GM19324 (cell line): ENCODE results near the gene AGK.
A peak's percentile ranks its signal among the peaks of the same experiment; 100 is the strongest.
"Not testable (repeated sequence)": the region's sequence is repeated elsewhere in the genome, so short reads cannot be mapped to it uniquely, and the experiment has no call there.

Source experiments
- ATAC-seq: cut with Tn5 transposase; IDR thresholded peaks from one replicate; pipeline ENCODE4 v1.9.1; 2021; ENCODE audit warnings: mild to moderate bottlenecking, moderate library complexity; ENCODE audit not compliant: unreplicated experiment, low FRiP score

AGK gene

DNA sequence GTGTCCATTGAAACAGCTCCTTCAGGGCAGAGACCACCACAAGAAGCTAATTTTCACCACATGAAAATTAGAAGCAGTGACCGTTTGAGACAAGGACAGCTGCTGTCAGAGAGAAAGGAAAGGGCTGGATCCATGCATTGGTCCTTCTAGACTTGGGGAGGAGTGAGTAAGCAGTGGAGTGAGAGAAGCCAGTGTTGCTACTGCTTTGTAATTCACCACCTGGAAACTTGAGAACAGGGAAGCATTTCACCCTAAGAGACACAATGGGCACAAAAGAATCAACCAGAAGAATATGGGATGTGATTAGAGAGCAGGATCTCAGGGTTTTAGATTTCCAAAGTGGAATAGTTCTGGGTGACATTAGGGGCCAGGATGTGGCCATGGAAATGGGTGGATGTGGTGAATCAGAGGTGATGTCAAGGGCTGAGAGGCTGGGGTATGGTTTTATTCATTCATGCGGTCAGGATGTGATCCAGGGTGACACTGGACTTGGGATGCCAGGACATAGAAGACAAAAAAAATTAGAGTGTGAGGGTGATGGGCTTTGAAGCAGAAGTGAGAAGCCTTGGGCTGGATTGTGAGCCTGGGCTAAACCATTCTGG is 89.1 kb downstream of the AGK start:
- no peak for ATAC-seq

- no peak for ATAC-seq
Measured at GRCh38 chr7:141641876-141642275, 90.7 kb downstream of the AGK start.

DNA sequence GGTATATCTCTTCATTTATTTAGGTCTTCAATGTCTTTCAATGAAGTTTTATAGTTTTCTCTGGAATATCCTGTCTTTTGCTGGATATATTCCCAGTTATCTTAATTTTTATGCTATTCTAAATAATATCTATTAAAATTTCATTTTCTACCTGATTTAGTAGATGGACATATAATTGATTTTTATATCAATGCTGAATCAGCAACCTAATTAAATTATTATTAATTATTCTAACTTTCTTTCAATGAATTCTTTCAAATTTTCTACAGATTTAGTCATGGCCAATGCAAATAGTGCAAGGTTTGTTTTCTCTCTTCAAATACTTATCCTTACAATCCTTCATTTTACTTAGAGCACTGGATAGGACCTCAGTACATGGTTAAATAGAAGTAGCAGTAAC is 94.0 kb downstream of the AGK start:
- no peak for ATAC-seq

GRCh38 chr7:141646826-141647480 is 95.7 kb downstream of the AGK start:
- ATAC-seq = no peak

DNA sequence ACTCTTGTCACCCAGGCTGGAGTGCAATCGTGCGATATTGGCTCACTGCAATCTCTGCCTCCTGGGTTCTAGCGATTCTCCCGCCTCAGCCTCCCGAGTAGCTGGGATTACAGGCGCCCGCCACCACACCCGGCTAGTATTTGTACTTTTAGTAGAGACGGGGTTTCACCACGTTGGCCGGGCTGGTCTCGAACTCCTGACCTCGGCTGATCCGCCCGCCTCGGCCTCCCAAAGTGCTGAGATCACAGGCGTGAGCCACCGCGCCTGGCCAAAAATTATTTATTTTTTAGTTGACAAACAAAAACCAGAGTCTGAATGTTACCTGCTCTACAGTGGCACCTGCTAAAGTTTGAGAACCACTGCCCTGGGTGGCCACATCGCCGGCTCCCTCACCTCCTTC is 96.5 kb downstream of the AGK start:
- not testable (repeated sequence) for ATAC-seq

DNA sequence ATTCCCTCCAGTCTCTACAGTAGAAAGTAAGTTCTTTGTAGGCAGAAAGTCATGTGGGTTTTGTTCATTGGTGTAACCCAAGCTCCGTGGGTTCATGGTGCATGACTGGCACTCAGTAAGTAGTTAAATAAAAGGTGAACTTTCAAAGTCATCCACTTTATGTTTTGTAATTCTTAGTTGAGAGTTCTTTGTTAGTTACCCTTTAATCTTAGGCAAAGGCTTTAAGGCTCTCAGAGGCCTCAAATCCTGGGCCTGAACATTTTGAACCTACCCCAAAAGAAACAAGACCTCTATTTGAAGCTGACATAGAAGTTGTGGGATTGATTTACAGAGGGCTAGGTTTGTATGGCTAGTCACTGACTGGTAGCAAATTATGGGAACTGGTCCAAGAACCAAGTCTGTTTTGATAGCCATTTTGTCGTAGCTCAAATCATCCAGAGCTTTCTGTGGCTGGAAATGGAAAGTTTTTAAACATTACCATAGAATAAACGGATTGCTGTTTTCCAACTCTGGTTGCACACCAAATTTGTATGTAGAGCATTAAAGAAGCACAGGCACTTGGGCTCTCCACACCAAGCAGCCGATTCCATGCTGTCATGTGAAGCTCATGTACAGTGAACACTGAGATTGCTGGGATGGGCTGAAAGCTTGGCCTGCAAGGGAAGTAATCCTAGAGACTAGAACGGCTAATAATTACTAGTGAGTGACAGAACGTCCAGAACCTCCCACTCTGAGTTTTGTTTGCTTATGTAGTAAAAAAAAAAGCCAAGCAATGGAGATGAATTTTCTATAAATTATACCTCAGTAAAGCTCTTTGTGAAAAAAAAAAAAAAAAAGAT is 97.3 kb downstream of the AGK start:
- ATAC-seq = no peak

DNA sequence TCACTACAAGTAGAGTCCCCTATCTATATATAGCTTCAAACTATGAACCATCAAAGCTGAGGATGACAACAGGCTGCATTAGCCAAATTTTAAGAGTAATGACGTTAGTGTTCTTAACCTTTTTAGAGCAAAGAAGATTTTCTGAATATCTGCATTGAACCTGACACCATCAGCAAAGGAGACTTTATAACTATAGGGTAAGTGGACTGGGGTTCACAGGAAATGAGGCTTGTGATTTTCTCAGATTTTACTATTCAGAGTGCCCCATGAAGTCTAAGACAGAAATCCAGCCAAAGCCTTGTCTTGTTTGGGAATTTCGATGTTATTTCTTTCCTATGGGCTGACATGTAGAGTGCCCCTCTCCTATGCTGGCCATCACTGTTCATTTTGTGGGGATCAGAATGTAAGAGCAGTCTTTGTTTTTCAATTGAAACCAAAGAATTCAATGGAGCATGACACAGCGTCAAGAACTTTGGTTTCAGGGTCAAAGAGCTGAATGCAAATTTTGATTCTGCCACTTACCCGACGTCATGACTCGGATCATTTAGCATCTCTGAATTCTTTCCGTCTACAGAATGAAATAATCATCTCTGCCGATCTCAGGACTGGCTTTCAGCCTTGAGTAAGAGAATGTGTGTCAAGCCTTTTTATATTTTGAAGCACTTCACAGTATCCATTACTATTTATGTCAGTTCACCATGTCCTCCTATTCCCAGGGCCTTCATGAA is 98.1 kb downstream of the AGK start:
- ATAC-seq = peak; percentile 77

GRCh38 chr7:141649865-141650634 is 98.8 kb downstream of the AGK start:
- ATAC-seq = peak; percentile 77

- ATAC-seq = no peak
Measured at GRCh38 chr7:141651417-141651816, 100.2 kb downstream of the AGK start.

GRCh38 chr7:141652691-141653090 is 101.5 kb downstream of the AGK start:
- ATAC-seq = no peak

GRCh38 chr7:141654551-141654950 is 103.3 kb downstream of the AGK start:
- ATAC-seq = no peak

GRCh38 chr7:141659501-141659900 is 108.3 kb downstream of the AGK start:
- no peak for ATAC-seq

- no peak for ATAC-seq
Measured at GRCh38 chr7:141660259-141660658, 109.0 kb downstream of the AGK start.

DNA sequence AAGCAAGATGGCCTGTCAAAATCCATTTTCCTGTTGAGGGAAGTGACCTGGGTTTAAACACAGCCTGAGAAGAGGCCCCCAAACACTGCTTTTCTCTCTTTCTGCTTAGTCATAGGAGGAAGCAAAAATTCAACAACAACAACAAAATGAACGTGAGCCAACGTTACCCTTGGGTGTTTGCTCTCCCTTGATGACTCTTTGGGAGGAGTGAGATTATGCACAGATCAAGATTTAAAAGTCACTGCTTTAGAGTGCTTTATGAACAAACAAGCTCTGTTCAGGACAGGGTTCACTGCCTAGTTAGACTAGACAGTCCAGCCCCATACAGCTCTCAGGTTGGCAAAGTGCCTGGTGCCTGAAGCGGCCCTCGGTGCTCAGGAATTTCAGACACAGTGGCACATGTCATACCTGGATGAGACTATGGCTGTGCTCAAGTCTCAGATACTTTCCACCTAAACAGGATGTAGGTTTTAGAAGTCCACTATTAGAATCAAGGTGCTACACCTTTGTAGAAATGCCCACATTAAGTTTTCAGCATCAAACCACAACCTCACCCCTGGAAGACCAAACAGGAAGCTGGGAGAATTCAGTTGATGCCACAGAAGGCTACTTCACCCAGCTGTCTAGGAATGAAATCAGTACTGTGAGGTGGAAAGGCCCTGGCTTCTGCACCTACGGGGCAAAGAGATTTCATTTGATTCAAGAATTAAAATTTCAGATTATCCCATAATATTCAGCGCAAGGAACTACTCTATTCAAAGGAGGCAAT is 112.1 kb downstream of the AGK start:
- no peak for ATAC-seq

GRCh38 chr7:141664450-141664849 is 113.2 kb downstream of the AGK start:
- no peak for ATAC-seq

GRCh38 chr7:141665208-141666035 is 114.2 kb downstream of the AGK start:
- ATAC-seq = no peak

- ATAC-seq = no peak
Measured at GRCh38 chr7:141666071-141666470, 114.9 kb downstream of the AGK start.

- ATAC-seq = no peak
Measured at GRCh38 chr7:141668853-141669252, 117.6 kb downstream of the AGK start.
